Thymus (tissue), 11 donors: ENCODE measurements around the gene IKZF3. TPM values are rescaled to one million over a fixed set of nuclear protein-coding genes. Genes with fewer than 3 reads are reported as not detected.

ENCODE experiments used
- DNase-seq, 9 donors: peaks; one replicate each; pipeline ENCODE4 v3.0.0-alpha.2; 2013; ENCODE audit warnings: low spot score in 9 of 9, low read depth in 6 of 9, missing footprints in 1 of 9
- H3K27ac ChIP-seq, 2 donors: one replicate each; pipeline ENCODE4 v1.5.1; 2013; ENCODE audit warnings: control low read depth in 1 of 2, low read depth in 1 of 2, low read length in 1 of 2, mild to moderate bottlenecking in 1 of 2, moderate library complexity in 1 of 2
- H3K27me3 ChIP-seq, 2 donors: one replicate each; pipeline ENCODE4 v1.5.1; 2013; ENCODE audit warnings: low read length in 1 of 2; ENCODE audit not compliant: control insufficient read depth in 2 of 2, insufficient read depth in 1 of 2
- H3K36me3 ChIP-seq, 2 donors: one replicate each; pipeline ENCODE4 v1.5.1; 2013; ENCODE audit warnings: low read length in 1 of 2, mild to moderate bottlenecking in 1 of 2, moderate library complexity in 1 of 2; ENCODE audit not compliant: control insufficient read depth in 2 of 2, insufficient read depth in 2 of 2
- H3K4me1 ChIP-seq, 2 donors: one replicate each; pipeline ENCODE4 v1.5.1; 2013; ENCODE audit warnings: low read length in 2 of 2; ENCODE audit not compliant: control insufficient read depth in 2 of 2, insufficient read depth in 2 of 2
- H3K4me3 ChIP-seq, 2 donors: one replicate each; pipeline ENCODE4 v1.5.1; 2013; ENCODE audit warnings: low read length in 2 of 2, control low read depth in 1 of 2, mild to moderate bottlenecking in 1 of 2
- H3K9me3 ChIP-seq, 2 donors: one replicate each; pipeline ENCODE4 v1.5.1; 2013; ENCODE audit warnings: low read length in 1 of 2, mild to moderate bottlenecking in 1 of 2; ENCODE audit not compliant: control insufficient read depth in 2 of 2, insufficient read depth in 1 of 2
- WGBS: extraction: QIAGEN DNeasy Blood & Tissue Kit; methylation state at CpG from one replicate; pipeline ENCODE4 v1.1.7; 2013; 5-methylcytosine and 5-hydroxymethylcytosine counted together
- polyA plus RNA-seq: library from polyadenylated mRNA; stranded (reverse); fragments of 200-250 nt; gene quantifications from one replicate; pipeline ENCODE4 v1.2.3, GENCODE V29; 2013
- total RNA-seq: library from RNA; stranded (reverse); fragments of 120-200 nt; gene quantifications from one replicate; pipeline ENCODE4 v1.2.4, GENCODE V29; 2013
- donor health status: healthy.

Gene IKZF3
- total and polyA plus RNA-seq, 2 donors = 23.9 to 31.5 TPM

- no peak overlapping the region for H3K4me3 ChIP-seq
- no peaks in the 10 kb centered on the region for H3K9me3 ChIP-seq
- H3K4me1 ChIP-seq = peaks cover 7 to 32% of the 10 kb centered on the region in 2 donors
- WGBS = 97% methylated on average over 2 of the region's 2 CpGs
- no peak for DNase-seq
- no peak overlapping the region for H3K27ac ChIP-seq
- no peaks in the 10 kb centered on the region for H3K27me3 ChIP-seq
- H3K36me3 ChIP-seq = no peaks in the 10 kb centered on the region
Observed at GRCh38 chr17:39814497-39814896, 49.6 kb downstream of the IKZF3 start.

- peaks cover 7 to 31% of the 10 kb centered on the region in 2 donors for H3K4me1 ChIP-seq
- WGBS = 9% methylated on average over 11 of the region's 11 CpGs
- DNase-seq = peak in 7 of 9 donors; percentile 38 to 80 (median 53)
- no peaks in the 10 kb centered on the region for H3K36me3 ChIP-seq
- peak overlapping the region in 1 of 2 donors; percentile 17 for H3K4me3 ChIP-seq
- peak overlapping the region; percentile 55 to 84 for H3K27ac ChIP-seq
- H3K9me3 ChIP-seq = no peaks in the 10 kb centered on the region
- no peaks in the 10 kb centered on the region for H3K27me3 ChIP-seq
Observed at GRCh38 chr17:39813631-39814030, 50.5 kb downstream of the IKZF3 start.

- no peaks in the 10 kb centered on the region for H3K27me3 ChIP-seq
- H3K4me1 ChIP-seq = peaks cover 7 to 27% of the 10 kb centered on the region in 2 donors
- no peak overlapping the region for H3K4me3 ChIP-seq
- no peak overlapping the region for H3K27ac ChIP-seq
- WGBS = 95% methylated on average over 6 of the region's 6 CpGs
- DNase-seq = no peak
- H3K36me3 ChIP-seq = no peaks in the 10 kb centered on the region
- no peaks in the 10 kb centered on the region for H3K9me3 ChIP-seq
Observed at GRCh38 chr17:39812466-39812865, 51.6 kb downstream of the IKZF3 start.

GRCh38 chr17:39810939-39811728, 53.0 kb downstream of the IKZF3 start:
- WGBS = 93% methylated on average over 4 of the region's 4 CpGs
- no peaks in the 10 kb centered on the region for H3K27me3 ChIP-seq
- peaks cover 7 to 27% of the 10 kb centered on the region in 2 donors for H3K4me1 ChIP-seq
- peak overlapping the region in 1 of 2 donors; percentile 20 for H3K27ac ChIP-seq
- no peaks in the 10 kb centered on the region for H3K9me3 ChIP-seq
- H3K36me3 ChIP-seq = no peaks in the 10 kb centered on the region
- no peak for DNase-seq
- H3K4me3 ChIP-seq = no peak overlapping the region

GRCh38 chr17:39809221-39809620, 54.9 kb downstream of the IKZF3 start:
- no peak overlapping the region for H3K4me3 ChIP-seq
- H3K27me3 ChIP-seq = no peaks in the 10 kb centered on the region
- H3K36me3 ChIP-seq = no peaks in the 10 kb centered on the region
- H3K4me1 ChIP-seq = peaks cover 7 to 23% of the 10 kb centered on the region in 2 donors
- no peak for DNase-seq
- 80% methylated on average over 2 of the region's 2 CpGs for WGBS
- no peaks in the 10 kb centered on the region for H3K9me3 ChIP-seq
- H3K27ac ChIP-seq = no peak overlapping the region

- WGBS = 94% methylated on average over 3 of the region's 3 CpGs
- Histone ChIP-seq H3K36me3 (no peaks in the 10 kb centered on the region), H3K27me3 (no peaks in the 10 kb centered on the region), H3K27ac (no peak overlapping the region), H3K4me1 (peaks cover 4 to 18% of the 10 kb centered on the region in 2 donors), H3K9me3 (no peaks in the 10 kb centered on the region), H3K4me3 (no peak overlapping the region)
- no peak for DNase-seq
Observed at GRCh38 chr17:39808409-39808997, 55.6 kb downstream of the IKZF3 start.

- Histone ChIP-seq H3K4me1 (peaks cover 7 to 17% of the 10 kb centered on the region in 2 donors), H3K27ac (no peak overlapping the region)
Observed at GRCh38 chr17:39804839-39805238, 59.3 kb downstream of the IKZF3 start.

GRCh38 chr17:39801055-39801454, 63.1 kb downstream of the IKZF3 start:
- 93% methylated on average over 4 of the region's 4 CpGs for WGBS
- DNase-seq = no peak
- H3K27ac ChIP-seq = peak overlapping the region; percentile 84 to 86
- no peaks in the 10 kb centered on the region for H3K36me3 ChIP-seq
- H3K4me3 ChIP-seq = no peak overlapping the region
- peaks cover 17 to 23% of the 10 kb centered on the region in 2 donors for H3K4me1 ChIP-seq
- H3K27me3 ChIP-seq = no peaks in the 10 kb centered on the region
- no peaks in the 10 kb centered on the region for H3K9me3 ChIP-seq

More at GRCh38 chr17:39804839-39805238, 59.3 kb downstream of the IKZF3 start:
- WGBS = 67% methylated on average over 4 of the region's 4 CpGs
- Histone ChIP-seq H3K36me3 (no peaks in the 10 kb centered on the region), H3K27me3 (no peaks in the 10 kb centered on the region), H3K9me3 (no peaks in the 10 kb centered on the region), H3K4me3 (no peak overlapping the region)
- DNase-seq = no peak

GRCh38 chr17:39800540-39800939, 63.6 kb downstream of the IKZF3 start:
- WGBS = 4% methylated on average over 1 of the region's 1 CpG
- peak in 8 of 9 donors; percentile 51 to 89 (median 69) for DNase-seq
- Histone ChIP-seq H3K27ac (peak overlapping the region; percentile 84 to 86), H3K9me3 (no peaks in the 10 kb centered on the region), H3K36me3 (no peaks in the 10 kb centered on the region), H3K27me3 (no peaks in the 10 kb centered on the region), H3K4me3 (no peak overlapping the region), H3K4me1 (peaks cover 17 to 26% of the 10 kb centered on the region in 2 donors)
